ENCODE data around the gene PIM2.
"Not testable (repeated sequence)": the region's sequence is repeated elsewhere in the genome, so short reads cannot be mapped to it uniquely, and the experiment has no call there.

The PIM2 gene

GRCh38 chrX:48905090-48905790, 13.6 kb downstream of the PIM2 start:
- DNase-seq (ENCODE audit: low spot score): no peak

- DNase-seq (ENCODE audit: low spot score): no peak
Observed at GRCh38 chrX:48904626-48905025, 14.2 kb downstream of the PIM2 start.

GRCh38 chrX:48904180-48904579, 14.6 kb downstream of the PIM2 start:
- DNase-seq (ENCODE audit: low spot score): no peak

DNA sequence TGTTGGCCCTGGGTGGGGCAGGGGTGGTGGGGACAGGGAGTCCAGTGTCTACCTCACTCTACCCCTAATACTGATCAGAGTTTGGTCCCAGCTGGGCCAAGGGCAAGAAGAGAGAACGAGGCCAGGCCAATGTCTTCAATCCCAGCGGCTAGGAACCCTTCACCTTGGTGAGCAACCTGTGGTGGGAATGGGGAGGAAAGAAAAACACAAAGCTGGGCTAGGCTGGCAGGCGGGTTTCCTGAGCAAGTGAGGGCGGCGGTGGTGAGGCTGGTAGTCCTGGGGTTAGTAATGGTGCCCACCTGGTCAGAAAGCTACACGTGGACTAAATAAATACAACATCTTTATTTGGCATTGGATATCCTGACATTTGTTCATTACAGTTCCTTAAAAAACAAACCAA, 15.5 kb downstream of the PIM2 start:
- no peak for DNase-seq (ENCODE audit: low spot score)

GRCh38 chrX:48902776-48903175, 16.0 kb downstream of the PIM2 start:
- DNase-seq (ENCODE audit: low spot score): no peak

- DNase-seq (ENCODE audit: low spot score): no peak
Observed at GRCh38 chrX:48902135-48902534, 16.7 kb downstream of the PIM2 start.

- DNase-seq (ENCODE audit: low spot score): no peak
Observed at GRCh38 chrX:48901069-48901468, 17.8 kb downstream of the PIM2 start.

- no peak for DNase-seq (ENCODE audit: low spot score)
Observed at GRCh38 chrX:48899078-48899410, 19.8 kb downstream of the PIM2 start.

GRCh38 chrX:48897625-48898306, 21.1 kb downstream of the PIM2 start, which contains the start of the genes PQBP1 and TIMM17B:
Gene PQBP1 (plus strand): TSS chrX:48897930. CDS start chrX:48898510, 580 bp downstream.
Gene TIMM17B (minus strand): TSS chrX:48897768. CDS start chrX:48897749, 19 bp downstream.
- peak; percentile 95 for DNase-seq (ENCODE audit: low spot score)

DNA sequence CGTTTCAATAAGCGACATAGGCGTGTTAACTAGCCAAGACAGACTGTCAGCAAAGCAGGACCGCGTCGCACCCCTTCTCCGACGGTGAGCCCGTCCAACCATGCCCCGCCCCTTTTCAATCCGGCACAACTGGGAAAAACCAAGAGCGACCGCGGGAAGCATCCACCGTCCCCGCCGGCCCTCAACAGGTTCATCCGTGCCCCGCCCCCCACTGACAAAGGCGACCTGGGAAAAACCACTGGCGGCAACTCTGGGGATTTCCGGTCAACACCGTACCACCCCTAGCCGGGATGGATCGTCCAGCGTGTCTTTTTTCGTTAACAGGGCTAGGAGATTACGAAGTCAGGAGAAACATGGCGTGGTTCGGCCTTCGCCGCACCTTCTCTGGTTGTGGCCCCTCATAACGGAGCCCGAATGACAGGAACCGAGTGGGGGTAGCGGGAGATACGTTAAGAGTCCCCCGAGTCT, 21.6 kb downstream of the PIM2 start:
- DNase-seq (ENCODE audit: low spot score): peak; percentile 84

- peak; percentile 61 for DNase-seq (ENCODE audit: low spot score)
Observed at GRCh38 chrX:48896611-48897011, 22.2 kb downstream of the PIM2 start.

GRCh38 chrX:48894891-48895290, 23.9 kb downstream of the PIM2 start:
- no peak for DNase-seq (ENCODE audit: low spot score)

- DNase-seq (ENCODE audit: low spot score): no peak
Observed at GRCh38 chrX:48893556-48894348, 25.1 kb downstream of the PIM2 start.

- no peak for DNase-seq (ENCODE audit: low spot score)
Observed at GRCh38 chrX:48892896-48893295, 25.9 kb downstream of the PIM2 start.

GRCh38 chrX:48891402-48892288, 27.2 kb downstream of the PIM2 start:
- DNase-seq (ENCODE audit: low spot score): peak; percentile 87

DNA sequence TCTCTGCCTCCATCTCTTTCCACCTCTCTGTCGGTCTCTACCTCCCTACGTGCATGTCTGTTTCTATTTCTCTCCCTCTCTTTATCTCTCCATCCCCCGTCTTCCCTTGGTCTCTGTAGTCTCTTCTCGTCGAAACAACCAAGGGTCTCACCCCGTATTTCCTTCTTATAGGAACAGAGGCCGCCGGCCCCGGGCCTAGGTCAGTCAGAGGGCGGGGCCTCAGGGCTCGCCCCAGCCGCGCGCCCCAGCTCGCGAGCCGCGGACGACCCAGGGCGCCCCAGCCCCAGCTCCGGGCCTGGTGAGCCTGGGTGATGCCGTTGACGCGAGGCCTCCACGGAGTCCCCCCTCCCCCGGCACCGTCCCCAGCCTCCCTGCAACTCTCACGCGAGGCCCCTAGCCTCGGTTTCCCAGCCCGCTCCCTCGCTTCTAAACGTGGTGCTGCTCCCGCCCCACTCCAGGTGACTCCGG, 27.9 kb downstream of the PIM2 start:
- DNase-seq (ENCODE audit: low spot score): no peak

DNA sequence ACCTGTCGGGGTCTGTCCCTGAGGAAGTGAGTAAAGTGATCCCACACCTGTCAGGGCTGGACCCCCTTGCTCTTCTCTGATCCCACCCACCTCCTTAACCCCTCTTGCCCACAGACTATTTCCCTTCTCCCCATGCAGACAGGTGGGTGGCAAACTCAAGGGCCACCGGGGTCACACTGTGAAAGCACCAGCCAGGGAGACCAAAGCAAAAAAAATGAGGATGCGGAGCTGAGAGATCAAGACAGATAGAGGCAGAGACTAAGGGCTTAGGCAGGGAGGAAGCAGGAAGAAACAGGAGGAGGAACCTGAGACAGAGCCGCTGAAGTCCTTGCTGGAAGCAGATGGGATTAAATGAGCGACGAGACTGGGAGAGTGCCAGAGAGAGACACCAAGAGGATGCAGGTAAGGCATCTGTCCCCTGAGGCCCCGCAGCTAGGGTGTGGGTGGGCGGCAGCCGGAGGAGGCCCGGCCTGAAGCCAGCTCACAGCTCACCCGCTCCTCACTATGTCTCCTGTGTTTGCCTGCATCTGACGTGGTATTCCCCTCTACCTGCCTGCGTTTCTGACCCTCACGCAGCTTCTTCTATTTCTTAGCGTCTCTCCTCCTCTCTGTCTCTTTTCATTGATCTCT, 28.4 kb downstream of the PIM2 start:
- DNase-seq (ENCODE audit: low spot score): no peak

- DNase-seq (ENCODE audit: low spot score): not testable (repeated sequence)
Observed at GRCh38 chrX:48886586-48886985, 32.2 kb downstream of the PIM2 start.

- DNase-seq (ENCODE audit: low spot score): no peak
Observed at GRCh38 chrX:48883729-48884128, 35.1 kb downstream of the PIM2 start.

GRCh38 chrX:48876944-48877343, 41.9 kb downstream of the PIM2 start:
- DNase-seq (ENCODE audit: low spot score): not testable (repeated sequence)

DNA sequence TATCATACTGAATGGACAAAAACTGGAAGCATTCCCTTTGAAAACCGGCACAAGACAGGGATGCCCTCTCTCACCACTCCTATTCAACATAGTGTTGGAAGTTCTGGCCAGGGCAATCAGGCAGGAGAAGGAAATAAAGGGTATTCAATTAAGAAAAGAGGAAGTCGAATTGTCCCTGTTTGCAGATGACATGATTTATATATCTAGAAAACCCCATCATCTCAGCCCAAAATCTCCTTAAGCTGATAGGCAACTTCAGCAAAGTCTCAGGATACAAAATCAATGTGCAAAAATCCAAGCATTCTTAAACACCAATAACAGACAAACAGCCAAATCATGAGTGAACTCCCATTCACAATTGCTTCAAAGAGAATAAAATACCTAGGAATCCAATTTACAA, 46.8 kb downstream of the PIM2 start:
- not testable (repeated sequence) for DNase-seq (ENCODE audit: low spot score)
